GM21786 (cell line): Measurements from ENCODE around the gene FKBP7.
A peak's percentile ranks its signal among the peaks of the same experiment; 100 is the strongest.
"Not testable (repeated sequence)": the region's sequence is repeated elsewhere in the genome, so short reads cannot be mapped to it uniquely, and the experiment has no call there.

Experiments used
- ATAC-seq: cut with Tn5 transposase; IDR thresholded peaks from one replicate; pipeline ENCODE4 v1.9.1; 2021; ENCODE audit not compliant: unreplicated experiment

FKBP7 gene, protein sequence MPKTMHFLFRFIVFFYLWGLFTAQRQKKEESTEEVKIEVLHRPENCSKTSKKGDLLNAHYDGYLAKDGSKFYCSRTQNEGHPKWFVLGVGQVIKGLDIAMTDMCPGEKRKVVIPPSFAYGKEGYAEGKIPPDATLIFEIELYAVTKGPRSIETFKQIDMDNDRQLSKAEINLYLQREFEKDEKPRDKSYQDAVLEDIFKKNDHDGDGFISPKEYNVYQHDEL

DNA sequence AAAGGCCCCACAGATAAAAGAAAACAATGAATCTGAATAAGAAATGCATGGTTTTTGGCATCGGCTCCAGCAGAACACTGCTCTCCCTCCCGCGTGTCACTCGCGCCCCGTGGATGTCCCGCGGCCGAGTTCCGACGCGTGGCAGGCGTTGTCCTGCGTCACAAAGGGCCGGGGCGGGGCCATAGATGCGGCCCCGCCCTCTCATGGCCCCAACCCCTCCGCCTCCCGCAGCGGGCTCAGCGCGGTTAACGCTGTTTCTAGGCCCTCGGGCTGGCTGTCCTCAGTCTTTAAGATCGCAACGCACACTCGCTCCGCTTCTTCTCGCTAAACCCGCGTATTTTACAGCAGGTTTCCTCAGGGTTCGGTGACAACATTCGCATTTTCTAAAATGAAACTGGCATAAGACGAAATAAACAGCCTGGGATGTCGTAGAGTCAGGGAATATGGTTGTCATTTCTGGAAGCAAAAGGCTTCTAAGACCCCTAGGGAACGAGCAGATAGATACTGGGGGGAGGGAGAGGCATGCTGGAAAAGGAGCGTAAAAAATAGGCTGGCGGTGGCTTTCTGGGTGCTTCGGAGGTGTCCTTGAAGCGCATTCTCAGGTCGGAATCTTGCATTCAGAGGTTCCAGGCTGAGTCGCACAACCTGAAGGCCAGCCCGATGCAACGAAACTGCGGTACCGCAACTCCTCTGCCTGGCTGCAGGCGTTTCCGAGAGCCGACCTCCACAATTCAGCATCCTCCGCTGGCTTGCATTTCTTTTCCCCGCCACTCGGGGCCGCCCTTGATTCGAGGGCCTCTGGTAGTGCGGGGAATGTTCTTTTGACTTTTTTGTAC, at the start of gene FKBP7:
Gene FKBP7 (minus strand): TSS at position 162 of the 836 bp plus-strand sequence. CDS start 101 bp downstream, at position 61.
- peak; percentile 34 for ATAC-seq

DNA sequence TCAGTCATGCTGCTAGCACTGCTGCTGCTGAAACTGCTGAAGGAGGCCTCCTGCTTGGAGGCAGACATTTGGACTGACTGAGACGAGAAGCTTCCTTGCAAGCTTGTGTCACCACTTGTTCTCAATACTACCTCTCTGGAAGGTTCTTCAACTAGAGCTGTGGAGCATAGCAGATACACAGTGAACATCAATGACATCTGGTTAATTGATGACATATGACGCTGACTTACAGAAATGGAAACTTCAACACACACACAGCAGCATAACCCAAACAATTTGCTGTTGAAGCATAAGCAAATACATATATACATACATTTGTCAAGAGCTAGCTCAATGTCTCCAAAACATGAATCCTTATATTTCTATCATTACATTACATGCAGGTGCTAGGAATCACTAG, 49.2 kb upstream of the FKBP7 start:
- no peak for ATAC-seq

DNA sequence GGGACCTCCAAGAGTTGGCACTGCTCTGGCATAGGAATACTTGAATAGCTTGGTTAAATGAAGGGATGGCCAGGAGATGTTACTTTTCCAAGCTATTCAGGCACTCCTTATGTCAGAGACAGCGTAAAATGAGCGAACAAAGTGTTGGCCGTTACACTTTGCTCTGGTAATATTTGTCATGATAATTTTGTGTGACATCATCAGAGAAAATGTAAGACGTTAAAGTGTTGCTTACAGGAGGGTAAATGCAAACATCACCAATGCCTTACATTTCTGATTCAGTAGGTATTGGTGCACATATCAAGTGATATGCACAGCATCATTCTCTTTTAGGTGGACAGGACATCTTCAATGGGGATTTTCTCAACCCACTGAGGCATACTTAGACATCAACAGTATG, 47.9 kb upstream of the FKBP7 start:
- ATAC-seq, result no peak

DNA sequence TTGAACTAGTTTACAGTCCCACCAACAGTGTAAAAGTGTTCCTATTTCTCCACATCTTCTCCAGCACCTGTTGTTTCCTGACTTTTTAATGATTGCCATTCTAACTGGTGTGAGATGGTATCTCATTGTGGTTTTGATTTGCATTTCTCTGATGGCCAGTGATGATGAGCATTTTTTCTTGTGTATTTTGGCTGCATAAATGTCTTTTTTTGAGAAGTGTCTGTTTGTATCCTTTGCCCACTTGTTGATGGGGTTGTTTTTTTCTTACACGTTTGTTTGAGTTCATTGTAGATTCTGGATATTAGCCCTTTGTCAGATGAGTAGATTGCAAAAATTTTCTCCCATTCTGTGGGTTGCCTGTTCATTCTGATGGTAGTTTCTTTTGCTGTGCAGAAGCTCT, 47.1 kb upstream of the FKBP7 start:
- ATAC-seq, result not testable (repeated sequence)

DNA sequence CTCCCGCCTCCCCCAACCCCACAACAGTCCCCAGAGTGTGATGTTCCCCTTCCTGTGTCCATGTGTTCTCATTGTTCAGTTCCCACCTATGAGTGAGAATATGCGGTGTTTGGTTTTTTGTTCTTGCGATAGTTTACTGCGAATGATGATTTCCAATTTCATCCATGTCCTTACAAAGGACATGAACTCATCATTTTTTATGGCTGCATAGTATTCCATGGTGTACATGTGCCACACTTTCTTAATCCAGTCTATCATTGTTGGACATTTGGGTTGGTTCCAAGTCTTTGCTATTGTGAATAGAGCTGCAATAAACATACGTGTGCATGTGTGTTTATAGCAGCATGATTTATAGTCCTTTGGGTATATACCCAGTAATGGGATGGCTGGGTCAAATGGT, 46.6 kb upstream of the FKBP7 start:
- not testable (repeated sequence) for ATAC-seq

DNA sequence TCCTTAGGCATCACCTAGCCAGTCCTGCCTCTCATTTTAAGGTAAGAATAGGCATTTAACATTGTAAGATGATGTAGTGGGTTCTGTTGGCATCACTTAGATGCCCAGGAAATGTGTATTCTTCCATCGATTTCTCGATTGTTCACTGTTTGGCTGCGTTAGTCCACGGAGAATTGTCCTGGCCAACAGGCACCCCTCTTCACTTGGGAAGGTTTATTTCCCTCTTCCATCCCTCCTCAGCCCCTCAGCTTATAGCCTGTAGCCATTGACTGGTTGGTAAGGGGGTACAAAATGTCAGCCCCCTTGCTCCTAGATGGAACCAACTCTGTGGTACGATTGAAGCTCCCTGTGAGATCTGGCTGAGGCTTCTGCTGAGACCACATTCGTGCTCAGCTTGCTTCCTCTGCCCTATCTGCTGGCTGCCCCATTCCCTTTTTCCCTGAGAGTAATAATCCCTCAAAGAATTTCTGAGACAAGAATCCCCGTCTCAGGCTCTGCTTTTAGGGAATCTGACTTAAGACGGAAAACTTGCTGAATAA, 45.3 kb upstream of the FKBP7 start:
- ATAC-seq, result no peak

DNA sequence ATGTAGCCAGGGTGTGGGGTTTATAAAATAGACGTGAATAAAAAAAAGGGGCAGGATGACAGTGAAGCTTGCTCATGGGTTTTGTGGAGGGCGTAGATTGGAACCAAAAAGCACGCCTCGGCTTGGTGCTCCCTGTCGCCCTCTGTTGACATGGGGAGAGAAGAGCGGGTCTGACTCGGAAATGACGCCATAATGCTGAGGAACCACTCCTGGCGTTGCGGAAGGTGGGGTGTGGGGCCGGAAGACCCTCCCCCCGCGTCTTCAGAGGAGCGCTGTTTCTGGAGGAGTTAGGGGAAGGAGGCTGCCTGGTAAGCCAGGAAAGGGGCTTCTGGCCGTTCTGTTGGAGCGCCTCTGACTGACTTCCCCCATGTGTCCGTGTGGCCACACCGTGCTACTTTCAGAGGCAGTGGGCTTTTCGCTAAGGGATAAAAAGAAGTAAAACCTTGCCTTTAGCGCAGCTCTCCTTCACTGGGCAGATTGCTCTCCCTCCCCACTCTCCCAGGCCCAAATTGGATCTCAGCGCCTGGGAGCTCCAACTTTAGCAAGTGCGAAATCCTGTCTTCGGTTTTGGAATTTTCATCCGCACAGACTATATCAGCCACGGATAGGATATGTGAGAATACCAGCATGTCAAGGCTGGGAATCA, 44.7 kb upstream of the FKBP7 start:
- ATAC-seq, result peak; percentile 93

DNA sequence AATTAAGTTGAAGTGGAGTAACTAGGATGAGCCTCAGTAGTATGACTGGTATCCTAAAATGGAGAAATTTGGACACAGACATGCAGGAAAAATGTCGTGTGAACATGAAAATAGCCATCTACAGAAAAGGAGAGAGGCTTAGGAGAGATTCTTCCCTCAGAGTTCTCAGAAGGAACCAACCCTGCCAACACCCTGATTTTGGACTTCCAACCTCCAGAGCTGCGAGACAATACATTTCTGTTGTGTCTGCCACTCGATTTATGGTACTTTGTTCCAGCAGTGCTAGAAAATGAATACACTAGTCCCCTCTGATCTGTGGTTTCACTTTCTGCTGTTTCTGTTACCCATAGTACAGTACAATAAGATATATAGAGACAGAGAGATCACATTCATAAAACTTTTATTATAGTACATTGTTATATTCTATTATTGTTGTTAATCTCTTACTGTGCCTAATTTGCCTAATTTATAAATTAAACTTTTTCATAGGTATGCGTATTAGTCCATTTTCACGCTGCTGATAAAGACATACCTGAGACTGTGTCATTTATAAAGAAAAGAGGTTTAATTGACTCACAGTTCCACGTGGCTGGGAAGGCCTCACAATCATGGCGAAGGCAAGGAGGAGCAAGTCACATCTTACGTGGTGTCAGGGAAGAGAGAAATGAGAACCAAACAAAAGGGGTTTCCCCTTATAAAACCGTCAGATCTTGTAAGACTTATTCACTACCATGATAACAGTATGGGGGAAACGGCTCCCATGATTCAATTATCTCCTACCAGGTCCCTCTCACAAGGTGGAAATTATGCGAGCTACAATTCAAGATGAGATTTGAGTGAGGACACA, 43.1 kb upstream of the FKBP7 start:
- ATAC-seq, result no peak

DNA sequence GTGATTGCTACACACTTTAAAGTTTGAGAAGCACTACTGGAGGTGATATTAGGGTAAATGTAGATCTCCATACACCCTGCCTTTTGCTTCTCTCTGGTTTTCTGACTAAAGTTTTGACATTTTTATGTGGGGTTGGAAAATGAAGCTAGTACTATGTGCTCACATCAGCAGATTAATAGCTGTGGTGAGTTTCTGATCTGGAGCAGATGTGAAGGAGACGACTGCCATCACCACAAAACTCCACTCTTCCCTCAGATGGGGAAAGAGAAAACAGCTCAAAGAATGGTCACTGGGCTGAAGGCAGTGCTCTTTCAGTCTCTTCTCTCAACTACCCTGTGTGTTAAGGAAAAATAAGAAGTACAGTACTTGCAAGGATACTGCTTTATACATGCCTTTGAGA, 39.1 kb upstream of the FKBP7 start:
- ATAC-seq, result no peak

DNA sequence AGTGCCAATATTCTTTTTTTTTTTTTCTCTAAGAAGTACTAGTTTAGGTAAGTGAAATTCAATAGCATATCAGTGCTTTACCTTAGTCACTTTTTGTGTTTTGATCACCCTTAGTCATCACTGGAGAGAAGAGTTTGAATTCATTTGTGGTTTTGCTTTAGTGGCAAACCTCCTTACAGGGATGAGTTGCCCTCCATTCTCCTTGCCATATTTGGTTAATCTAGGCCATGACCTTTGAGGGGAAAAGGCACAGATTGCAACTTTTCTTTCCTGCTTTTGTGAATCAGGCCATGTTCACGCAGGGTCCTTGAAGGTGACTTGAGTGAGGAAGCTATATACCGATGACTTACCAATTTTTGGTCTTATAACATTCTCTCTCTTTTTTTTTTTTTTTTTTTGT, 36.3 kb upstream of the FKBP7 start:
- ATAC-seq, result peak; percentile 65

DNA sequence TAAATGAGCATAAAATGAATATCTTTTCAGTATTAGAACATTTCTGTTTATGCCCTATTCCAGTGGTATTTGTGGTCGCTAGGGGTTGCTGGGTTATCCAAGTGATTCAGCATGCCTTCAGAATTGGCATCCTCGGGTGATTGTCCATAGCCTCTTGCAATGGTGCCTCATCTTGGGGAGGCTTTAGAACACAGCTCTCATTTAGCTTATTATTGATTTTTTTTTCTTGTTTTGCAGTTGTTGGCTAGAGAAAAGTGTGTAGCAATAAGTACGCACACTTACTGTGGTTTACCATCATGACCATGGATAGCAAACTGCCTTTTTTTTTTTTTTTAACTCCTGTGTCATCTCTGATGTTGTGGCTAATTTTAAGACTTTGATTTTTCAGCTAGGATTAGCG, 35.5 kb upstream of the FKBP7 start:
- ATAC-seq, result no peak

DNA sequence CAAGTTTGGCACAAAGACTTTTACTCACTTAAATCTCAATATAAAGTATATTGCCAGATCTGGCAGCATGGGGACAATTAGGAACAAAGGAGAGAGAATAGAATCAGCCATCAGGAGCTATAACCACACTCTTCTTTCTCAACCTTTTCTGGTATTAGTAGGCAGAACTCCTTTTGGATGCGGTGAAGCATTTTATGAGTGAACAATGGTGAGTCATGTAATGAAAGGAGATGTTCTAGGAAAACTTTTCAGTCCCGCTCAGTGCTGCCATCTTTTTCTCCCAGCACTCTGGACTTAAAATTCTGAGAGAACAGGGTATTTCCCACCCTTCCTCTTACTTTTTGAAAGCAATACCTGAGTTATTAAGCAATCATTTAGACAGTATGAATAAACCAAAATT, 34.1 kb upstream of the FKBP7 start:
- no peak for ATAC-seq

DNA sequence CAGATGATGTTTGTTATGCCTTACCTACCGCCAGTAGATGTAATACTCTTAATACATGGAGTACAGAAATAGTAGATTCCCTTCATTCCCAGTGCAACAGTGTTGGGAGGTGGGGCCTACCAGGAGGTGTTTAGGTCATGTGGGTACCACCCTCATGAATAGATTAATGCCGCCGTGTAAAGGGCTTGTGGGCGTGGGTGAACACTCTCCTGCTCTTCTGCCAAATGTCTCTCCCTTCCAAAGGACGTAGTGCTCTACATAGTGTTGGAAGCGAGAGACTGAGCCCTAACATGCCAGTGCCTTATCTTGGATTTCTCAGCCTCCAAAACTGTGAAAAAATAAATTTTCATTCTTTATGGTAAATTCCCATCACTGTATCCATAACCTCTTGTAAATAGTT, 32.0 kb upstream of the FKBP7 start:
- ATAC-seq, result no peak

DNA sequence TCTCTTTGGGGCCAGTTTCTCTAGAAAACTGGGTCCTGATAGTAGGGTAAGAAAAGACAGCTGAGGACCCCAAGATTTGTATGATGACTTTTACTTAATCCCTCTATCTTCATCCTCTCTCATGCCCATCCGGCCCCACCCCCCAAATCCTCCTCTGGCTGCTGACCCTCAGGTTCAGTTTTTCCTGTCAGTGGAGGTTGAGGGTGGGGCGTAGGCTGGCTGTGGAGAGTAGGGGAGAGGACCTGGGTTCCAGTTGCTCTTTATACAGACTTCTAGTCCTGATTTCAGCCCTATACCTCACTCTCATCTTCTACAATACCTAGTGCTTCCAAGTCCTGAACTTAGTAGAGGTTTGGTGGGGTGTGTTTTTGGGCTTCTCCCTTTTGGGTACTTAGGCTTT, 30.2 kb upstream of the FKBP7 start:
- ATAC-seq, result no peak

DNA sequence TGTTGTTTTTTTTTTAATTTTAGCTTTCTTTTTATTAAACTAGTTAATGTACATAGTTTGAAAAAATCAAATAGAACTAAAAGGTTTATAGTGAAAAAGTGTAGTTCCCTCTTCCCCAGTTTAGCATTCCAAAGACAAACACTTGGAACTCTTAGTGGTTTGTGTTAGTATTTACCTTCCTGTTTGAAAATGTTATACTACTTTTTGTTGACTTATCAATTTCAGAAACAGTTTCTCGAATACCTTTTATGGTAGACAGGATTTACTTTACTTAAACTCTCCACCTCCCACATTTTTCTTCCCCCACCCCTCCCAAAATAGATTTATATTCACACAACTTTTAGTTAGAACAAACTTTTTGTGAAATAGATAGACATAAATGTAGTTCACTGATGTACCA, 28.5 kb upstream of the FKBP7 start:
- no peak for ATAC-seq

DNA sequence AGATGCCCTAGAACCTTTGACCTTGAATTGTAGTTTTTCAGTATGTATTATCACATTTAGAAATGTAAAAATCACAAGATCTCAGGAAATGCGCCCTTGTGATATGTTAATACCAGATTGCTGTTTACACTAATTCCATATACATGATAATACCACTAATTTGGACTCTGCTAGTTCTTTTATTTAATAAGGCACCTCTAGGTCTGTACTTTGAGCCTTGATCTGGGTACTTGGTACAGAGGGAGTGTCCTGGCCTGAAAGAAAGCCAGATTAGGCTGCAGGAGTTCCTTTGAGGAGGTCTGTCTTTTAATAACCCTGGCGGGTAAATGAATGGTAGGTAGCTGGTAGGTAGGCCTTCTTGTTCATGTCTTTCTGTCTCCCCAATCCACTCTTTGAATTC, 28.1 kb upstream of the FKBP7 start:
- no peak for ATAC-seq

DNA sequence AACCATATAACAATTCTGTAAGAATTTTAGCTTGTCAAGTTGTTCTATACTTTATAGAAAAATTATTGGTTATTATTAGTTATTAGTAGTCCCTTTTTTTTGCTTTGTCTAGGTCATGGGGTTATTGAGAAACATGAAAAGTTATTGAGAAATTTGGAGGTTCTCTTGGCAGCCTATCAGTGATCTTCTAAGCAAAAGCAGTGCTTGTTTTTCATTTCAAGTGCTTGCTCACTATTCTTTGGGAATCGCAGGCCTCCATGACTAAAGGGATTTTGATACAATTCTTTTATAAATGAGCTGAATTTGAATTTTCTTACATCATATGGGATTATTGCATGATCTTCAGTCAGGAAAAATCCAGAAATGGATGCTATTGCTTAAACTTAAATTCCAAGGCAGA, 27.7 kb upstream of the FKBP7 start:
- ATAC-seq, result no peak

DNA sequence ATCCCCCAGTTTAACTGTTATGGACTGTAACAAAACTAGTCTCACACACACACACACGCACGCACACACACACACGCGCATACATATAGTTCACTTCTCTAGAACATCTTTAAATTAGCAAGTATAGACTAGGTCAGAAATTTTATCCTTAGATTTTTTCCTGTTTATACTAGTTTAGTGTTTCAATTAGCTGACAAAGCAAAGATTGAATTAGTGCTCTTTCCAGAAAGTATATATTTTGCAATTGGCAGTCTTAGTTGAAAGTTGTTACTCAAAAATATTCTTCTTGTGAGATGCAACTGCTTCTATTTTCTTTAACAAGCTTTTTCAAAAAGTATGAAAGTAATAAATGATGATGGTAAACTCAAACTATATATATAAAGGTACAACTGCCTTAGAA, 24.4 kb upstream of the FKBP7 start:
- no peak for ATAC-seq

DNA sequence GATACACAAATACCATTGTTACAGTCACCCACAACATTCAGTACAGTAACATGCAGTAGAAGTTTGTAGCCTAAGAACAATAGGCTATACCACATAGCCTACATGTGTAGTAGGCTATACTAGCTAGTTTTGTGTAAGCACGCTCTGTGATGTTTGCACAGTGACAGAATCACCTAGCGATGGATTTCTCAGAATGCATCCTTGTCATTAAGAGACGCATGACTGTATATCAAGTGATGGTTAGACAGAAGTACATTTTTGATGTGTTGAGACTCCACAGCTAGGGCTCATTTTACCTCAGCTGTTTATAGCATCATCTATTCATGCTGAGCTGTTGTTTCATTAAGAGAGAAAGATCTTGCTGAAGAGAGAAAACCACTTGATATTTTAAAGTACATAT, 21.2 kb upstream of the FKBP7 start:
- no peak for ATAC-seq

DNA sequence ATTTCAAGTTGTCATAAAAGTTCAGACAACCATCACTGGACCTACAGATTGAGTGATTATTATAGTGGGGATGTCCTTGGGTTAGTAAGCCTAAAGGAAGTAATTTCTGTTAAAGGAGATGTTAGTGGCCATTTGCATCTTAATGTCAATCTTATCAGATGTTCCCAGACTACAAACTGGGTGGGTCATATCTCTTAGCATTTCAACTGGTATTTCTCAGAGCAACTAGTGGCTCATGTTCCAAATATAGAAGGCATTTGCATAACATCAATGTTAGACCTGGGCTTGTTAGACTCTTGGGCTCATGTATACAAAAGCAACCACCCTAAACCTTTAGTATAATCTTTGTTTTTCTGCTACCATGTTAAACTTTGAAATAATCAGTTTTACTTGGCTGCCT, 19.7 kb upstream of the FKBP7 start:
- ATAC-seq, result no peak

DNA sequence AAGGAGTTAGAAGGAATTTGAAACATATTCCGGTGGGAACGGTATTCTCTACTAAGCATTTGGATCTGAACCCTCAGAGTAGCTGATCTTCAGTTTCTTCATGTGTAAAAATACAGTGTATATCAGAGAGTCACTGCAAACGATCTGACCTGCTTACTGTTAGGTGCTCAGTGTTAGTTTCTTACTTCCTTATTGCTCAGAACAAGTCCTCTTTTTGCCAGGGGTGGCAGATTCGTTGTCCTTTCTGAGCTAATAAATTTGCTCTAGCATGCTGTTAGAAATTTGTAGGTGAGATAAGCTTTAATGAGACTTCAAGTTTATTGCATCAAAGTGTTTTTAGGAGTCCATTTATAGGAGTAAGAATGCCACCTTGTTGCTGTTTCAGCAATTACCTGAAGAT, 17.6 kb upstream of the FKBP7 start:
- ATAC-seq, result no peak
